GM10248 (cell line): ENCODE data around the gene SLC38A7.

Source experiments
- CTCF ChIA-PET: fragments of 300-600 bp; sonication (Branson Sonifier 250); formaldehyde crosslinking; extraction: SDS; loops from one replicate; lab custom pipeline; 2021; ENCODE audit warnings: antibody characterized with exemption; lab: Yijun Ruan, JAX
- POLR2A ChIA-PET: fragments of 350-650 bp; sonication (Branson Sonifier 250); formaldehyde crosslinking; extraction: SDS; loops from one replicate; lab custom pipeline; 2020; ENCODE audit warnings: antibody characterized with exemption; lab: Yijun Ruan, JAX
- DNase-seq: peaks from one replicate; pipeline ENCODE4 v3.0.0; 2012; ENCODE audit errors: extremely low spot score
- CTCF ChIP-seq: IDR thresholded peaks from 2 replicates; pipeline ENCODE4 v1.5.1; 2012; ENCODE audit warnings: mild to moderate bottlenecking, low read depth; ENCODE audit errors: extremely low read depth, missing control alignments, control extremely low read depth

SLC38A7 gene

GRCh38 chr16:58684354-58685083 lies at the start of gene SLC38A7:
Gene SLC38A7 (minus strand): TSS chr16:58684770. CDS start chr16:58680126, 4,644 bp downstream.
- no peak for TF ChIP-seq CTCF
- ChIA-PET POLR2A (no interaction called here), CTCF (interaction anchor here (1.0 to 1.6 kb wide), 4 partner anchors 23 to 72 kb away, joined by 3 to 7 read pairs (median 6); no protein-coding TSS in a partner anchor)
- DNase-seq = peak; percentile 93

GRCh38 chr16:58733671-58734458 lies 49.3 kb upstream of the SLC38A7 start, which contains the start of gene GOT2:
Gene GOT2 (minus strand): TSS chr16:58734316. CDS start chr16:58734228, 88 bp downstream.
- peak; percentile 91 for DNase-seq
- CTCF ChIA-PET = interaction anchor here (0.6 to 2.7 kb wide), 5 partner anchors 9 to 22 kb away, joined by 3 to 15 read pairs (median 3); no protein-coding TSS in a partner anchor
- peak; percentile 97 for TF ChIP-seq CTCF
- POLR2A ChIA-PET = no interaction called here

- ChIA-PET POLR2A (no interaction called here), CTCF (interaction anchor here (0.6 to 2.7 kb wide), 8 partner anchors 8 to 37 kb away, joined by 3 to 15 read pairs (median 4); no protein-coding TSS in a partner anchor)
- no peak for DNase-seq
- no peak for TF ChIP-seq CTCF
Observed at GRCh38 chr16:58733248-58733670, 48.7 kb upstream of the SLC38A7 start.

GRCh38 chr16:58732545-58733247 lies 48.1 kb upstream of the SLC38A7 start:
- TF ChIP-seq CTCF = no peak
- ChIA-PET POLR2A (no interaction called here), CTCF (interaction anchor here (1.1 to 2.7 kb wide), 5 partner anchors 12 to 53 kb away, joined by 3 to 15 read pairs (median 8); no protein-coding TSS in a partner anchor)
- DNase-seq = peak; percentile 52

- CTCF ChIA-PET = interaction anchor here (1.1 to 2.5 kb wide), 4 partner anchors 30 to 219 kb away, joined by 3 to 8 read pairs (median 4); no protein-coding TSS in a partner anchor
- POLR2A ChIA-PET = no interaction called here
- no peak for TF ChIP-seq CTCF
- no peak for DNase-seq
Observed at GRCh38 chr16:58730724-58731370, 46.3 kb upstream of the SLC38A7 start.
